Pancreas (tissue), 10 donors: ENCODE results near the gene DOCK1. TPM values are rescaled to one million over a fixed set of nuclear protein-coding genes. Genes with fewer than 3 reads are reported as not detected.

Experiments
- ATAC-seq, 4 donors: fragments of 200-7000 bp; cut with Tn5 transposase; one replicate each; pipeline versions ENCODE4 v1.8.0 to v1.9.1; 2020; ENCODE audit warnings: mild to moderate bottlenecking in 4 of 4, moderate library complexity in 4 of 4
- DNase-seq, 6 donors: peaks; one replicate each; pipeline ENCODE4 v3.0.0-alpha.2; 2020
- FAIRE-seq: peaks from 2 replicates; lab custom pipeline; 2012; peaks lifted over from hg19 to GRCh38; lab: Jason Lieb, UNC
- H3K27ac ChIP-seq, 4 donors: fragments of 200-600 bp; sonication (generic); 1 replicate in 3 of 4; 2 replicates in 1 of 4; pipeline versions ENCODE4 v1.5.0 to v1.8.0; 2020
- H3K27me3 ChIP-seq, 4 donors: fragments of 200-600 bp; one replicate each; pipeline ENCODE4 v1.8.0; 2021
- H3K36me3 ChIP-seq, 3 donors: fragments of 200-600 bp; sonication (generic) in 1 of 3; one replicate each; pipeline versions ENCODE4 v1.5.0 to v1.8.0; 2020 to 2021
- H3K4me1 ChIP-seq, 3 donors: fragments of 200-600 bp; one replicate each; pipeline ENCODE4 v1.8.0; 2021
- H3K4me3 ChIP-seq, 4 donors: fragments of 200-600 bp; sonication (generic) in 2 of 4; one replicate each; pipeline versions ENCODE4 v1.5.0 to v1.8.0; 2020 to 2021
- H3K9me3 ChIP-seq, 4 donors: fragments of 200-600 bp; one replicate each; pipeline ENCODE4 v1.8.0; 2021
- CTCF ChIP-seq, 4 donors: fragments of 200-600 bp; sonication (generic) in 3 of 4; IDR thresholded peaks; one replicate each; pipeline versions ENCODE4 v1.5.0 to v1.8.0; 2021; ENCODE audit warnings: antibody characterized with exemption in 4 of 4
- WGBS, 2 donors: extraction: QIAGEN DNeasy Blood & Tissue Kit; methylation state at CpG; one replicate each; pipeline ENCODE4 v1.1.7; 2013; 5-methylcytosine and 5-hydroxymethylcytosine counted together
- intact Hi-C, 3 donors: fragments of 100-400 bp; cut with DNase I; formaldehyde crosslinking; loops; one replicate each; pipeline versions ENCODE4 v1.11.1 to v1.14.2; 2022
- polyA plus RNA-seq, 2 donors: library from polyadenylated mRNA; stranded (reverse); fragments of 200-250 nt; gene quantifications; one replicate each; pipeline ENCODE4 v1.2.3, GENCODE V29; 2013
- total RNA-seq, 6 donors: library from RNA; stranded (reverse); fragmentation: NEBNext Ultra II Directional in 4 of 6; extraction: Animal tissue kit (Norgen Biotek cat#: 25700) in 4 of 6; gene quantifications; one replicate each; pipeline versions ENCODE4 v1.2.1 to v1.2.4, GENCODE V29; 2021 to 2023
- donor health status: healthy with polysubstance abuse.
- donor health status: DM: no; HTN: no; CAD: no; lungs with moderate emphysema.
- donor health status: DM: no; HTN: no; CAD: no.
- donor health status: control.
- donor health status: control.
- donor health status: Bipolar disorder and iron deficiency.
- donor health status: DM: yes; HTN: yes; CAD: no.
- donor health status: DM: no; HTN: no; CAD: no.
- donor health status: DM: no; HTN: no; CAD: no.
- donor health status: DM: yes; HTN: yes; CAD: no.

Gene DOCK1
- total and polyA plus RNA-seq, 8 donors: 12.1 to 38.6 (median 24.2) TPM

GRCh38 chr10:127399668-127400067, 494.4 kb downstream of the DOCK1 start:
- no peak for DNase-seq
- no peak for FAIRE-seq
- Histone ChIP-seq H3K27me3 (no peaks in the 10 kb centered on the region), H3K4me1 (no peaks in the 10 kb centered on the region), H3K36me3 (no peaks in the 10 kb centered on the region), H3K9me3 (no peaks in the 10 kb centered on the region), H3K4me3 (no peak overlapping the region), H3K27ac (no peak overlapping the region)
- ATAC-seq: no peak
- TF ChIP-seq CTCF (IDR thresholded peaks at IDR 0.05): no peak
- intact Hi-C loops: no loop called here
- WGBS, 2 donors: 81 to 83% methylated on average over 5 of the region's 5 CpGs

- Histone ChIP-seq H3K4me3 (no peak overlapping the region), H3K4me1 (no peaks in the 10 kb centered on the region), H3K9me3 (no peaks in the 10 kb centered on the region), H3K27ac (no peak overlapping the region), H3K27me3 (no peaks in the 10 kb centered on the region), H3K36me3 (no peaks in the 10 kb centered on the region)
- intact Hi-C loops: no loop called here
- ATAC-seq: no peak
- no peak for TF ChIP-seq CTCF (IDR thresholded peaks at IDR 0.05)
- FAIRE-seq: no peak
- no peak for DNase-seq
- WGBS, 2 donors: 89 to 92% methylated on average over 4 of the region's 4 CpGs
These were observed 495.0 kb downstream of the DOCK1 start for GRCh38 chr10:127400216-127400615.

- Histone ChIP-seq H3K27ac (no peak overlapping the region), H3K36me3 (no peaks in the 10 kb centered on the region), H3K9me3 (no peaks in the 10 kb centered on the region), H3K4me3 (no peak overlapping the region), H3K27me3 (no peaks in the 10 kb centered on the region), H3K4me1 (no peaks in the 10 kb centered on the region)
- DNase-seq (no peak), ATAC-seq (no peak), FAIRE-seq (no peak)
- intact Hi-C loops: no loop called here
- WGBS, 2 donors: 89 to 93% methylated on average over 16 of the region's 16 CpGs
- no peak for TF ChIP-seq CTCF (IDR thresholded peaks at IDR 0.05)
These were observed 497.6 kb downstream of the DOCK1 start for GRCh38 chr10:127402596-127403409.

- intact Hi-C loops: no loop called here
- no peak for TF ChIP-seq CTCF (IDR thresholded peaks at IDR 0.05)
- Histone ChIP-seq H3K36me3 (no peaks in the 10 kb centered on the region), H3K4me1 (no peaks in the 10 kb centered on the region), H3K27ac (no peak overlapping the region), H3K9me3 (no peaks in the 10 kb centered on the region), H3K4me3 (no peak overlapping the region), H3K27me3 (no peaks in the 10 kb centered on the region)
- DNase-seq: no peak
- WGBS, 2 donors: 73 to 93% methylated on average over 4 of the region's 4 CpGs
- FAIRE-seq: no peak
- no peak for ATAC-seq
These were observed 500.0 kb downstream of the DOCK1 start for GRCh38 chr10:127405221-127405620.

- H3K27ac ChIP-seq: no peak overlapping the region
- no peaks in the 10 kb centered on the region for H3K4me1 ChIP-seq
- no peak for TF ChIP-seq CTCF (IDR thresholded peaks at IDR 0.05)
- intact Hi-C loops: no loop called here
- ATAC-seq: no peak
- no peak for DNase-seq
- H3K9me3 ChIP-seq: no peaks in the 10 kb centered on the region
- no peak overlapping the region for H3K4me3 ChIP-seq
- no peak for FAIRE-seq
- no peaks in the 10 kb centered on the region for H3K27me3 ChIP-seq
- H3K36me3 ChIP-seq: no peaks in the 10 kb centered on the region
- WGBS, 2 donors: 93 to 97% methylated on average over 12 of the region's 12 CpGs
These were observed 500.9 kb downstream of the DOCK1 start for GRCh38 chr10:127406018-127406550.
